SKM-1 treated with dmso at 0.1 percent for 144 hours (cell line): ENCODE data around the gene DNAI2.

Experiments
- DNase-seq: peaks from one replicate; lab custom pipeline; 2025; ENCODE audit not compliant: unreplicated experiment; lab: John Stamatoyannopoulos, UW

DNAI2 gene, protein sequence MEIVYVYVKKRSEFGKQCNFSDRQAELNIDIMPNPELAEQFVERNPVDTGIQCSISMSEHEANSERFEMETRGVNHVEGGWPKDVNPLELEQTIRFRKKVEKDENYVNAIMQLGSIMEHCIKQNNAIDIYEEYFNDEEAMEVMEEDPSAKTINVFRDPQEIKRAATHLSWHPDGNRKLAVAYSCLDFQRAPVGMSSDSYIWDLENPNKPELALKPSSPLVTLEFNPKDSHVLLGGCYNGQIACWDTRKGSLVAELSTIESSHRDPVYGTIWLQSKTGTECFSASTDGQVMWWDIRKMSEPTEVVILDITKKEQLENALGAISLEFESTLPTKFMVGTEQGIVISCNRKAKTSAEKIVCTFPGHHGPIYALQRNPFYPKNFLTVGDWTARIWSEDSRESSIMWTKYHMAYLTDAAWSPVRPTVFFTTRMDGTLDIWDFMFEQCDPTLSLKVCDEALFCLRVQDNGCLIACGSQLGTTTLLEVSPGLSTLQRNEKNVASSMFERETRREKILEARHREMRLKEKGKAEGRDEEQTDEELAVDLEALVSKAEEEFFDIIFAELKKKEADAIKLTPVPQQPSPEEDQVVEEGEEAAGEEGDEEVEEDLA

DNA sequence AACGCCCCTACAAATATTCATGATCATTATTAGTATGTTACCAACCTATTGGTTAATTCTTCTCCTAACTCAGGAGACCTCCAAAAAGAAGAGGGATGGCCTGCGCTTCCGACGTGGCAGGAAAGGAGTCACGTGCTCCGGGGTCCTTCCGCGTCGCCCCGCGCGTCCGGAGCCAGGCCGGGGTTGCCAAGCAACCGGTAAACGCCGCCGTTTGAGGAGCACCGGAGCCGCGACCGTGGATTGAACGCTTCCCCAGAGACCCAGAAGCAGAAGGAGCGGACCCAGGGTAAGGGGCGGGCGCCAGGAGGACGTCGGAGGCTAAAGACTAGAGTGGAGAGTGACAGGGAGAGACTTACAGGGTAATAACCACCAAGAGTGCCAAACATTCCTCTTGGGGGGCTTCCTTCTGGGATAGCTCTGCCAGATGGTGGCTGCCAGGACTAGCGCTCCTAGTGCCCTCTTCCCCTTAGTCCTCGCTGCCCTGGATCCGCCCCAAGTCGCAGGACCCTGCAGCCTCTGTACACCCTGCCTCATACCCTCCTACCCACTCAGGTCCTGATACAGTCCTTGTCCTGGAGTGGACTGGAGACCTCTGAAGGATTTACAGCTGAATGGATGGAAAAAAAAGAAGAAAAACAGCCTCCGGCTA is at the start of gene DNAI2:
DNAI2 (plus strand) TSS at position 175 of the 649 bp plus-strand sequence. CDS start 7,584 bp downstream, outside the sequence.
- DNase-seq: no peak

DNA sequence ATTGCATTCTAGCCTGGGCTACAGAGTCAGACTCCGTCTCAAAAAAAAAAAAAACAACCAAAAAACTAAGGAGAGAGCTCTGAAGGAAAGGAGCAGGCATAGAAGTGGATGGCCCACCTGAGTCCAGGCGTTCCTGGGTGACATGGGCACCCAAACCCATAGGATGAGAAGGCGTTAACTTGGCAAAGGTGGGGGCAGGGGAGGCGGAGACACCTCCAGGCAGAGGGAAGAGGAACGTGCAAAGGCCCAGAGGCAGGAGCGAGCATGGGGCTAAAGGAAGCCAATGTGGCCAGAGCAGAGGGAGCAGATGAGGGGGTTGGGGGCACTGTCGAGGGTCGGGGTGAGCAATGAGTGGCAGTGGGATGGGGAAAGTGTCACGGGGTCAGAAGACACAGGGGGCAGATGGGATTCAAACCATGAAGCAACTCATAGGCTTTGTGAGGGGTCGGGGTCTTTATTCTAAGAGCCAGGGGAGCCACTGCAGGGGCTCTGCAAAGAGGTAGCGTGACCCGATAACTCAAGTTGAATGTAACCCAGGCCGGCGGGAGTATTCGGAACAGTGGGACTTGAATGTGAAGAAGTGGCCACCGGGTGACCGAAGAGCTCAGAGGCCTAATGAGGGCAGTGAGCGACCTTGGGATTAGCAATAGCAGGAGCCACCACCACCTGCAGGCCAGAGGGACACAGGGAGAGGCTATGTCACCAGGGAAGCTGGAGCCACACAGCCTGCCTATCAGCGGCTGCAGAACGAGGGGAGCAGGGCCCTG is 48.9 kb upstream of the DNAI2 start:
- no peak for DNase-seq

DNA sequence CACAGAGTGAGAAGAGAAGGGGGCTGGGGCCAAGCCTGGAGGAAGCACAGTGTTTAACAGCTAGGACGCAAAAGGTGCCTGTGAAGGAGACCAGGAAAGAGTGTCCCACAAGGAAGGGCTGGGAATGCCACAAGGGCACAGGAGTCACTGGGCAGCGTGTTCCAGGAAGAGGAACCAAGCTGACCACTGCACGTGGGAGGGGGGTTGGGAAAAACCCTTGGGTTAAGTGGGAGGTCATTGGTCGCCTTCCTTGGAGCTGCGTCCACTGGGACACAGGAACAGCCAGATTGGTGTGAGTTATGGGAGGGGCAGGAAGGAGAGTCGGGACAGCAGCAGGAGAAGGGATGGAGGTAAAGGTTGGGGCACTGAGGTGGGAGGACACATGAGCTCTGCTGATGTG is 47.8 kb upstream of the DNAI2 start:
- DNase-seq: no peak

DNA sequence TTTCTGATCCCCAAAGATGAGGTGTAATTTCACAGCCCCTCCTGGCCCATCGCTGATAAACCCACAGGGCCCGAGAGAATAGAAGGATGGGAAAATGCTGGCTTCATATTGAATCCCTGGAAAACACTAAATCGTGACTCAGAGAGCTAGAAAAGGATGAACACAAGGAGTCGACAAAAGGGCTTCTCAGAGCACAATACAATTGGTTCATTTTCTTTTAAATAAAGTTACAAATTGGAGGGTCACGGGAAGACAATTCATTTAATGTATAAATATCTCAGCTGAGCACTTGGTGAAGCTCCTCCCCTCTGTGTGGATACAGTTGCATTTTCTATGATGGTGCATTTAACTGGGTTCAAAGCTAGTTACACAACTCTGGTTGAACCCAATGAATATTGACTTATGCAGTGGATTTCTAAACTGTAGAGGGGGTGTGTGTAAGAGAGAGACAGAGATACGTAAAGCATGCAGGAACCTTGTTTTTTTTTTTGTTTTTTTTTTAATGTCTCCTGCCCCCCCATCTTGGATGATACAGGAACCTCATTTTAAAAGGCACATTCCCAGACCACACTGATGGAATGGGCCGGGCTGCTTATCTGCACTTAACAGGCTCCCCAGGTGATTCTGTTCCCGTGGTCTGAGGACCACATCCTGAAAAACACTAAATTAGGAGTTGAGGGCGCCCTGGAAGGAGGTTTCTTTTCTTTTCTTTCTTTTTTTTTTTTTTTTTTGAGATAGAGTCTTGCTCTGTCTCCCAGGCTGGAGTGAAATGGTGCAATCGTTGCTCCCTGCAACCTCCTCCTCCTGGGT is 46.6 kb upstream of the DNAI2 start:
- DNase-seq: no peak

DNA sequence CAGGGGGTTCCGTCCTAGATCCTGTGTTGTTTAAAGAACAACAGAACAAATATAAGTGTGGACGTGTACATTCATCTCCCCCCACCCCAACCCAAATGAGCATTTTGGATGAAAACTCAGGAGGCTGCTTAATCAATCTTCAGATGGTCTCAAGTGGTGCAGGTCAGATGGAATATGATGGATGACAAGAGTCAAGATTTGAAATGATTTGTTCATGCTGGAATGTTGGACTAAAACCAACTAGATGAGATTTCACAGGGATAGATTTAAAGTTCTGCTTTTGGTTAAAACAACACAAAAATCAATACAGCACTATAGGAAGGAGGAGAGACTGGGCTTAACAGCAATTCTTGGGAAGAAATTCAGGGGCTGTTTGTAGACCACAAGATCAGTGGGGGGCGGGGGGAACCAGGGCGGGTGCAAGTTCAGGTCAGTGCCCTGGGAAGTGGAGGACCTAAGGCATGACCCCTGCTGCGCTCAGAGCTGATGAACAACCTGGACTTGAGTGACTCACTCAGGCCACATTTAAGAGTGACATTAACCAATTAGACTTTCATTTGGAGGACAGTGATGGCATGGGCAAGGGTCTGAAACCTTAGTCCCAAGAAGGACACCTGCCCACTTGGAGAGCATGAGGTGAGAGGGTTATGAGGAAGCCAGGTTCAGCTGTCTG is 45.6 kb upstream of the DNAI2 start:
- no peak for DNase-seq

DNA sequence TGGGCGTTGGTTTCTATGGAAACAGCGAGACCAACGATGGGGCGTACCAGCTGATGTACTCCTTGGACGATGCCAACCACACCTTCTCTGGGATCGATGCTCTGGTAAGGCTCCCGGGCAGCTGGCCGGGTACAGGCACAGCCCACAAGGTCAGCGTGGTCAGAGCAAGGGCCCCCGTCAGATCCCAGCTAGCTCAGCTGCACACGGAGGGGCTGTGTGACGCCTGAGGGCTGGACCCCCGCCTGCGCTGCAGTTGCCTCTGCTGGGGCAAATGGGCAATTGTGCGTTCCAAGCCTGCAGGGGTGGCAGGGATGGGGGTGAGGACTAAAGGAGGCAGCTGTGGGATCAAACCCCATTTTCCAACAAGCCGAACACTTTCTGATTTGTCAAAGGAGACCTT is 43.1 kb upstream of the DNAI2 start:
- no peak for DNase-seq

DNA sequence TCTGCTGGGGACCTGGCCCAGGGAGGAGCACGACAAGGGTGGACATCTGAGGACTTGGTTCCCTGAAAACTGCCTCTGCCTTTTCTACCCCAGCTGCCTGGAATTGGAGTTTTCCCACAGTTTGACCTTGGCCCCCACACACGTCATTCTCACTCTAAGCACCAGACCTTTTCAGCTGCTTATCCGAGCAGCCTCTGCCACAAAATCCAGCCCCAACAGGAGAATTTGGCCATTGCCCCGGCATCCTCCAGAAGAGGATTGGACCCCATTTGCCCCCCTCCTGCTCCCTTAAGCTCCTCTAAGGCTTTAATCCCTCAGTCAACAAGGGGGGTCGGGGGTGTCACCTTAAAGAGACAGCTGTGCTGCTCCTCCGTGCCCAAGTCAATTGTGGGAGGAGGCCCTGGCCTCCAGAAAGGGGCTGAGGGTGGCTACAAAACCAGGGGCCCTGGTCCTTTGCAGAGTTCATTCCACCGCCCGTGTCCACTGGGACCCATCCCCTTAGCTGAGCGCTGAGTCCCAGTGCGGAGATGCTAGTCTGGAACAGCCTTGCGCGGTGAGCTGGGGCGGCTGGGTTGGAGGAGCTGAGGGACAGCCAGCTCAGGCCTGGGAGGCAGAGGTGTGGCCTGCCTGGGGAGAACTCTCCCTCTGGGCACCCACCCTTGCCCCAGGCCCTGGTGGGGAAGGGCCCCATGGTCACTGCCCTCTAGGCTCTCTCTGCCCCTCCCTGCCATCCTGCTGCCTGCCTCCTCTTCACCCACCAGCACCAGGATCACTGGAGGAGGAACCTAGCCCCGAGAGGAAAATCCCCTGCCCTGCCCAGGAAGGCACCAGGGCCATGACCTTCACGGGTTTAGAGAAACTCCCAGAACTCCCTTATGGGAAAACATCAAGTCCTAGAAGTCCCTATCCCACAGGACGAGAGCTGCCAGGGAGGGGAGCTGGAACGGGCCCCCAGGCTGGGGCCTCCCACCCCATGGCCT is 41.8 kb upstream of the DNAI2 start:
- DNase-seq: no peak

DNA sequence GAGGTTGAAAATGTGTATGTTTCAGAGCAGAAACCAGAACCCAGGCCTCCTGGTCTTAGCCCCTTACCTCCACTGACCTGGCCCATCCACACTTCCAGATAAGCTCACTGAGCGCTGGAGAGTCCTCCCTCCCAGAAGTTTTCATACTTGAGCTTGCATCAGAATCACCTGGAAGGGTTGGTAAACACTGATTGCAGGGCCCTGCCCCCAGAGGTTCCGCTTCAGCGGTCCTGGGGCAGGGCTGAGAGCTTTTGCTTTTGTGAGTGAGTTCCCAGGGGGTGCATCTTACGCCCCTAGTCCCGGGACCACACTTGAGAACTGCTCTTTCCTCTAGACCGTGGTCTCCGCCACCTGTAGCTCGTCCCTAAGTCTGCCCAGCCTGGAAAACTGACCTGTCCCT is 40.1 kb upstream of the DNAI2 start:
- DNase-seq: no peak

DNA sequence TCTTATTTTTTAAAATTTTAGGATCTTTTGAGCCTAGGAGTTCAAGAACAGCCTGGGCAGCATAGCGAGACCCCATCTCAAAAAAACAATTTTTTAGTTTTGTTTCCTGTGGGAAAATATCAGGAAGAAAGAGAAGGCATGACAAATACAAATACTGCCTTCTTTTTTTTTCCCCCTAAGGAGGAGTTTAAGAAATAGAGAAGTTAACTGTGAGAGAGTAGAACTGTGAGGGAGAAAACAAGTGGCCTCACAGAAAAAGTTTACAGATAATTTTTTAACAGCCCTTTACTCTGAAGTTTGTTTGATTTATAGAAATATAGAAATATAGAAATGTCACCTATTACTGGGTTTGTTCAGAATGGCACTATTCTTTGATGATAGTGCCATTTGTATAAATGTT is 39.5 kb upstream of the DNAI2 start:
- DNase-seq: no peak

DNA sequence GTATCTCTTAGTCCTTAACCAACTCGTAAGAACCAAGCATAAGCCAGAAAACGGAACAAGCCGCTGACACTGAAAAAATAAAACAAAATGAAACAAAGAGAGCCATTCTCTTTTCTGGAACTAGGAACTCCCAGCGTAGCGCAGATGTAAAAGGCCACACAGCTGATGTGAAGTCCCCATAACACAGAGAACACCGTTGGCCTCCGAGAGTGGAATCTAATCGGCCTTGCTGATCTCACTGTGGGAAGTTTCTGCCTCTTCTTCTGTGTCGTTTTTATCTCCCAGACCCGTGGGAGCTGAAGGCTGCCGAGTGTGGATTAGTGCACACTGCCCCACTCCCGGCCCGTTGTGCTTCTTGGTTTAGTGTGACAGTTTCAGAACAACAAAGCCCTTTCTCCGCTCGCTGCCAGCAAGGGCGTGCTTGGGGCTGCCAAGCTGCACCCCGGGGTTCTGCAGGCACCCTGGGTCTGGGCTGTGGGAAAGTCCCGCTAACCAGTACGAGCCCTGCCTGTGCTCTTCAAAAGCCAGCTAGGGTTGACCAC is 38.9 kb upstream of the DNAI2 start:
- DNase-seq: no peak

DNA sequence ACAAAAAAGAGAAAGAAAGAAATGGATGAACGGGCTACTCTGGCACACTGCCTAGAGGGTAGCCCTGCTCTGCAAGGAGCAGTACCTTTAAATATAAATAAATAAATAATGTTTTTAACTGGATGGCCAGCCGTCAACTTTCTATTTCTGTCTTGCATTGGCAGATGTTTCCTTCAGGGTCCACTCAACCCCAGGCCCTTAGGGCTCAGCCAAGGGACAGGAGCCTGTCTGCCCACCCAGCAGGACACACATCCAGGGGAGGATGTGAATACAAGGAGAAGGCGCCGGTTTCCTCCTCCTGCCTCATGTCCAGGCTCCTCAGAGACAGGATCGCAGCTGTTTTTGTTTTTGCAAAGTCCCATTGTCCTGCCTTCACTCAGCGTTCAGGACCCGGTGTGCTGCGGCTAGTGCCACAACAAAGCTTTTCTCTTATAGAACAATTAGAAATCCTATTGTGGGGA is 38.1 kb upstream of the DNAI2 start:
- no peak for DNase-seq

DNA sequence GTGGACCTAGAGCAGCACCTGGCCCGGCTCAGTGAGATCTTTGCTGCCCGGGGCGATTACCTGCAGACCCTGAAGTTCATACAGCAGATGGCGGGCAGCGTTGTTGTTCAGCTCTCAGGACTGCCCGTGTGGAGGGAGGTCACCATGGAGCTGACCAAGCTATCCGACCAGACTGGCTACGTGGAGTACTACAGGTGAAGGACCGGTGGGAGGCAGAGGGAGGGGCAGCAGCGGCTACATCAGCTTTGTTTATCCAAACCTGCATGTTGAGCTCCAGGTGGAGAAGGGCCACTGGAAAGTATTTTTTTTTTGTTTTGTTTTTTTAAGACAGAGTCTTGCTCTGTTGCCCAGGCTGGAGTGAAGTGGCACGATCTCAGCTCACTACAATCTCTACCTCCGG is 36.7 kb upstream of the DNAI2 start:
- no peak for DNase-seq

DNA sequence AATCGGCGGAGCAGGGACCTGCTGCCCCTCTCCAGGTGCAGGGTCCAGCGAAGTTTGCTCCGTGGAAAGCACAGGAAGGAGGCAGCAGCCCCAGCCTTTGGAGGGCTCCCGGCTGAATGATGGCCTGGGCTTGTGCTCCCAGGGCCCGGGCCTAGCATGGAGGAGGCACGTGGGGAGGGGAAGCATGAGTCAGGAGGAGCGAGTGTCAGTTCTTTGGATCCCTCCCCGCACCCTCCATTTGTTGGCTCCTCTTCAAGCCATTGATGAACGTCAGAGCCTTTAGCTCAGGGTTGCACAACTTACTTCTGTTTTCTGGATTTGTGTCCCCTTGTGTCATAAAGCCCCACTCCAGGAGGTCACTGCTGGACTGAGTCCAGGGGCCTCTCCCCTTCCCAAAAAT is 34.9 kb upstream of the DNAI2 start:
- DNase-seq: peak; percentile 31

DNA sequence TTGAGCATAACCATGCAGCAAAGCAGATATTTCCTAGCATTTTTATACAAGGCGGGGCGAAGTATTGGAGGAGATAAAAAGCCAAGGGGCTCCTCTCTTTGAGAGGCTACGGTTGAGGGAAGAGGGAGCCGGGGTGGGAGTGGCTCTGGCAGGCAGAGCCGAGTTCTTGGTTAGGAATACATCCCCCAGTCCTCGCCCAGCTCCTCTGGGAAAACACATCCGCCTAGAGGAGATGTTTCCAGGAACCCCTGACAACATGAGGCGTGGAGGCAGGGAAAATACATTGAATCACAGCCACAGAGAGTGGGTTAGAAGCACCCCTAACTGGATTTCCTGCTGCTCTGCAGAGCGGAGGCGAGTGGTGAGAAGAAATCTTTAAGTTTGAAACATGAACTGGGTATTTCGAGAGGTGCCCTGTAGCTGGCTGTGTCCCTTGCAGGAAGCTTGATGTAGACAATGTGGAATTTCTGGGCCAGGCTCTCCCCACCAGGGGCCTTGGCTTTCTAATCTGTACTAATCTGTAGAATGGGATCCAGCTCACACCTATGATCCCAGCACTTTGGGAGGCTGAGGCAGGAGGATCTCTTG is 33.3 kb upstream of the DNAI2 start:
- no peak for DNase-seq

DNA sequence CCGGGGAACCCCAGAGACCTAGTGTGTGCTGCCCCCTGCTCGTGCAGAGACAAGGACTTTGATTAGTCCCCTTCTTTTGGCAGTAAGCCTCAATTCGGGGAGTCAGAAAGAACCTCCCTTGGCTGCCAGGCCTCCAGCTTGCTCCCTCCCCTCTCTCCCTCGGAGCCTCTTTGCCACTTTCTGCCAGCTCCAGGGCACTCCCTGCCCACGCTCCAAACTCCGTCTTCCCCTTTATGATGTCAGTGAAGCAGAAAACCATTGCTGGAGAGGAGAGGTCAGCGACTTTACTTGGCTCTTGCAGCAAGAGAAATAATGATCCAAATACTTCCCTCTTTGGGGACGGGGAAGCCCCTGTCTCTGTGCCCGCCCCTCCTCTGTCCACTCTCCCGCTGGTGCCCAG is 32.6 kb upstream of the DNAI2 start:
- DNase-seq: no peak

DNA sequence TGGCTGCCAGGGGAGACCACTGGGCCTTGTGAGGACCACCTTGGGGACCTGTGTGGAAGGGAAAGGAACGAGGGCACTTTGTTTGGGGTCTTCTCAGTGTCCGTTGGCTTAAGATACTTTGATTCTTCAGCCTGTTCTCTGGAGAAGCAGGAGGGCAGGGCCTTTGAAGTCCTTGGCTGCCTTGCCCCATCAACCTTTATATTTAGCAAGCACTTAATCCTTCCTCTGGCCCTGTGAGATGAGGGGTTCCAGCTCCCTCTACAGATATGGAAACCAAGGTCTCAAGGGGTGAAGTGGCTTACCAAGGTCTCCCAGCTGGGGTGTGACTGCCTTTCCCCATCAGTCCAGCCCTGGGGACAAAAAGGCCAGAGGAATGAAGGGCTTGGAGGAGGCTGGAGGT is 32.2 kb upstream of the DNAI2 start:
- DNase-seq: no peak

DNA sequence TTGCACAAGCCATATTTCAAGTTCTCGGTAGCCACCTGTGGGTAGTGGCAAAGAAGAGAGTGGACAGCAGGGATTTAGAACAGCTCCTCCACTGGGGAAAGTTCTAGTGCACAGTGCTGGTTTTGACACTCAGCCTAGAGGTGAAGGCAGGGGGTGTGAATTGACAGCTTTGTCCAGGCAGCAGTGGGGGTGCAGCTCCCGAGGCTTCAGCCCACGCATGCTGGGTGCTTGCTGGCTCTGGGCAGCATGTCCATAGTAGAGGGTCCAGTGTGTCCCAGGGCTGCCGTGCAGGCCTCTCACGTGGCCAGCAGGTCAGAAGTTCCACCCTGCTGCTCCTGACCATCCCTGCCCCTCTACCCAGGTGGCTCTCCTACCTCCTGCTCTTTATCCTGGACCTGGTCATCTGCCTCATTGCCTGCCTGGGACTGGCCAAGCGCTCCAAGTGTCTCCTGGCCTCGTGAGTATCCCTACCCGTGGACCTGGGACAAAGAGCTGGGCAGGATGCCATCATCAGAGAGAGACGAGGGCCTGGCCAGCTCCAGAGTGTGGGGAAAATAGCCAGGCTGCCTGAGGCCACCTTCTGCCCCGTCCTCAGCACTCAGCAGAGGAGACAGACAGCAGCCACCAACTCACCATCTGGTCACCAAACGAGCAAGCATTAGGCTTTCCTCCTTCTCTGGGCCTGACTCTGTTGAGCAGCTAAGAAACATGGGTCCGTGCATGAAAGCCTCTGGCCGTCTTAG is 30.9 kb upstream of the DNAI2 start:
- DNase-seq: no peak

DNA sequence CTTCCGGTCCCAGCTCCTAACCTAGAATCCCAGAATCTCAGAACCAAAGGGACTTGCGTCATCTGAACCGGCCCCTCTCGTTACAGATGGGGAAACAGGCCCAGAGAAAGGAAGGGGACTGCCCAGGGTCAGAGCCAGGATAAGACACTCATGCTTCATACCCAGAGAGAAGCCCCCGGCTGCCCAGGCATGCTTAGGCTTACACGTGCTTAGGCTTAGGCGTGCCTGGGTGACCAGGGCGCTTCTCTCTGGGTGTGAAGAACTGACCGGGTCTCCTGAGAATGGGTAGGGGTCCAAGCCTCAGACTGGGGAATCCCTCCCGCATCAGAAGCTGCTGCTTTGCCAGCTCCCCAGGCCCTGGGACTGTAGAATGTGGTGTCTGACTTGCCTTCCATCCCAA is 29.9 kb upstream of the DNAI2 start:
- DNase-seq: no peak
